ENCODE results near the gene METTL1. TPM values are rescaled to one million over a fixed set of nuclear protein-coding genes. Genes with fewer than 3 reads are reported as not detected.

The METTL1 gene
- total RNA-seq, 3 donors from 2014 or later, result 10.1 to 15.3 (median 10.6) TPM

DNA sequence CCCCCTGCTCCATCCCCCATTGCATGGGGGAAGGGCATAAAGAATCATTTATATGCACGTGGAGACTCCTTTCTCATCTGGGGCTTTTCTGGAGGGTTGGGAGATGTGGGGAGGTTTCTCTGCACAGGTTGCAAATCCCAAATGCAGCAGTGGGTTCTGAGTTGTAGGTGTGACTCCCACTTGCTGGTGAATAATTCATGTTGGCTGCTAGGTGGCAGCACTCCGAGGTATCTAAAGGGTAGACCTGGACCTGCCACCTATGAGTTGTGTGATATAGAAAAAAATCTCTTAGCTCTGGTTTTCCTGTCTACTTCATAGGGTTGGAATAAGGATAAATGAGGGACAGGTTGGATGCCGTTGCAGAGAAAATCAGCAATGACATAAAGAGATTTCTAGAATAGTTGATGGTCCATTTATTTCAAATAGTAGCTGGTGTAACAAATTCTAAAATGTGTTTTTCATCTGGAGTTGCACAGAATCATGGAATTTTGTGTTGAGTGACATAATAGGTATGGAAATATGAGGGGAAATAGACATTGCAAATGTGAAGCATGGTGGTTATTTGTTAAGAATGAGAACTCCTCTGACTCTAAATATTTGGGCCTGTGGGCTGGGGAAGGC is 12.4 kb downstream of the METTL1 start:
- Histone ChIP-seq H3K36me3 (ENCODE audit: low read depth) (no peaks in the 10 kb centered on the region), H3K4me1 (ENCODE audit: low read depth) (peaks cover 14% of the 10 kb centered on the region), H3K9me3 (no peaks in the 10 kb centered on the region), H3K4me3 (no peak overlapping the region)
- no peak for ATAC-seq
- peak in 1 of 3 donors; percentile 42 for DNase-seq
- intact Hi-C loops (cut with DNase I, micrococcal nuclease), result no loop called here
- TF ChIP-seq, protein P1, sequence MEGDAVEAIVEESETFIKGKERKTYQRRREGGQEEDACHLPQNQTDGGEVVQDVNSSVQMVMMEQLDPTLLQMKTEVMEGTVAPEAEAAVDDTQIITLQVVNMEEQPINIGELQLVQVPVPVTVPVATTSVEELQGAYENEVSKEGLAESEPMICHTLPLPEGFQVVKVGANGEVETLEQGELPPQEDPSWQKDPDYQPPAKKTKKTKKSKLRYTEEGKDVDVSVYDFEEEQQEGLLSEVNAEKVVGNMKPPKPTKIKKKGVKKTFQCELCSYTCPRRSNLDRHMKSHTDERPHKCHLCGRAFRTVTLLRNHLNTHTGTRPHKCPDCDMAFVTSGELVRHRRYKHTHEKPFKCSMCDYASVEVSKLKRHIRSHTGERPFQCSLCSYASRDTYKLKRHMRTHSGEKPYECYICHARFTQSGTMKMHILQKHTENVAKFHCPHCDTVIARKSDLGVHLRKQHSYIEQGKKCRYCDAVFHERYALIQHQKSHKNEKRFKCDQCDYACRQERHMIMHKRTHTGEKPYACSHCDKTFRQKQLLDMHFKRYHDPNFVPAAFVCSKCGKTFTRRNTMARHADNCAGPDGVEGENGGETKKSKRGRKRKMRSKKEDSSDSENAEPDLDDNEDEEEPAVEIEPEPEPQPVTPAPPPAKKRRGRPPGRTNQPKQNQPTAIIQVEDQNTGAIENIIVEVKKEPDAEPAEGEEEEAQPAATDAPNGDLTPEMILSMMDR (IDR thresholded peaks at IDR 0.05), result peak; percentile 13

DNA sequence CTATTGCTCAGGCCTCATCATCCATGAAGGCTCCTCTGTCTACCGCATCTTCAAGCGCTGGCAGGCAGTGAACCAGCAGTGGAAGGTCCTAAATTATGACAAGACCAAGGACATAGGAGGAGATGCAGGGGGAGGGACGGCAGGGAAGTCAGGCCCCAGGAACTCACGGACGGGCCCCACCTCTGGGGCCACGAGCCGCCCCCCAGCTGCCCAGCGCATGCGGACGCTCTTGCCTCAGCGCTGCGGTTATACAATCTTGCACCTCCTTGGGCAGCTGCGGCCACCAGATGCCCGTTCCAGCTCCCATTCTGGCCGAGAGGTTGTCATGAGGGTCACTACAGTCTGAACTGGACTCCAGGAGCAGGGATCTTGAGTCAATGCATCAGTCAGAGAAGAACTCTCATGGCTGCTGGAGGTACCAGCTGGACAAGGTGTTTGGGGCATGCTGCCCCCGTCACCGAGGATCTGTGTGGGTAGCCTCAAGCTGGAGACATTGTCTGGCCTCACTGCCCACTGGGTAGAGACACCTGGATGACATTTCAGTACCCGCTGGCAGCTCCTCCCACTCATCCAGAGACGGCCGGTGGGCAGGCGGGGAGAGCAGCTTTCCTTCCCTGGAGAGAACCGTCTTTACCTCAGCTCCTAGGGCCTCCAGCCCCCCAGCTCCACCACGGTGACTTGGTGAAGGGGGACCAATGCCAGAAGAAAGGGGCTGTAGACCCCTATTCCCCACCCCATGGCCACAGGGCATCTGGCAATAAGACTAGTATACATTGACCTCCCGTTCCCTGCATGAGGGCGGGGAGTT is 13.1 kb downstream of the METTL1 start:
- Histone ChIP-seq H3K36me3 (ENCODE audit: low read depth) (no peaks in the 10 kb centered on the region), H3K4me3 (no peak overlapping the region), H3K9me3 (no peaks in the 10 kb centered on the region), H3K4me1 (ENCODE audit: low read depth) (peaks cover 21% of the 10 kb centered on the region)
- TF ChIP-seq, protein P1 (IDR thresholded peaks at IDR 0.05), result no peak
- DNase-seq (no peak), ATAC-seq (no peak)
- intact Hi-C loops (cut with DNase I, micrococcal nuclease), result no loop called here

DNA sequence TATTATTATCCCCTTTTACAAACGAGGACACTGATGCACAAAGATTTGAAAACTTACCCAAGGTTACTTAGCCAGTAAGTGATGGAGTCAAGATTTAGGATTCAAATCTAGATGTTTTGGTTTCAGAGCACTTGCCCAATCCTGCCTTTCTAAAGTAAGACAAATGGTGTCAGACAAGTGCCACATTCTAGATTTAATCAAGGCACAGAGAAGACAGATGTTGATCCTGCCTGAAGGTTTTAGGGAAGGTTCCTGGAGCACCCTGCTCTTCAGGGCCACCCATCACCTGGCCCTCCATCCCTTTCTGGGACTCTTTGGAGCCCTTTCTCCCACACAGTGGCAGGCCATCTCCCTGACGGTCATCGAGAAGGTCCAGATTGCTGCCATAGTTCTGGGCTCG is 14.1 kb downstream of the METTL1 start:
- DNase-seq (no peak), ATAC-seq (no peak)
- intact Hi-C loops (cut with DNase I, micrococcal nuclease), result no loop called here
- Histone ChIP-seq H3K36me3 (ENCODE audit: low read depth) (no peaks in the 10 kb centered on the region), H3K4me3 (no peak overlapping the region), H3K9me3 (no peaks in the 10 kb centered on the region), H3K4me1 (ENCODE audit: low read depth) (peaks cover 31% of the 10 kb centered on the region)
- TF ChIP-seq, protein P1 (IDR thresholded peaks at IDR 0.05), result no peak

DNA sequence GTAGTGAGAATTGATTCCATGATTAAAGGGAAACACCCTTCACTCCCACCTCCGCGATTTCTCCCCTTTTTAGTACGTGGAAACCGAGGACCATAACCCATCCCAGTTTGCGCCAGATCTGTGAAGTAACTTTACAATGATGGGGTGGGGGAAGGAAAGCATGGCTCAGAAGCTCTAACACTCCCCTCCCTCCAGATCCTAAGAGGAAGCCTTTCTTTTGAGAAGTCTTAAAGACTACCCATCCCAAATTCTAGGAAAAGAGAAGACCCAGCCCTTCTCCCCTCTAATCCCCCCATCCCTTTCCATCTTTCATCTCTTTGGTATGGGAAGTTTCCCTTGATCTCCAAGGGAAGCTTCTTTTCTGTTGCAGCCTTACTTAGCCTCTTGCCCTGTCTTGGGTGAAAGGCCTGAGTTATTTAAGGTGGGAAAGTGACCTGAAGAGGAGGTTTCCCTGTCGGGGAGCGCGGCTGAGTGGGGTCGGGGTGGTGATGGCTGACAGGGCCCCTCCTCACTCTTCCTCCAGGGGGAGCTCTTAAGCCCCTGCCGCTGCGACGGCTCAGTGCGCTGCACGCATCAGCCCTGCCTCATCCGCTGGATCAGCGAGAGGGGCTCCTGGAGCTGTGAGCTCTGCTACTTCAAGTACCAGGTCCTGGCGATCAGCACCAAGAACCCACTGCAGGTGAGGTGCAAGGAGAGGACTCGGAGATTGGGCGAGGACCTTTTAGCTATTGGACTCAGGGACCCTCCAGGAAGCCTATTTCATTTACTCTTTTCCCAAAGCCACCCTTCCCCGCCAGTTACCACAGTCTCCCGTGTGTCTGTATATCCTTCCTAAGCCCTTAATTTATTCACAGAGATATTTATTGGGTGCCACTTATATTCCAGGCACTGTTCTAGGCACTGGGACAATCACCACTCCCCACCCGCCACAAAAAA is 15.2 kb downstream of the METTL1 start:
- intact Hi-C loops (cut with DNase I, micrococcal nuclease), result no loop called here
- no peak overlapping the region for H3K4me3 ChIP-seq

More for the DNA sequence above, 15.2 kb downstream of the METTL1 start:
- Histone ChIP-seq H3K4me1 (ENCODE audit: low read depth) (peaks cover 35% of the 10 kb centered on the region), H3K9me3 (no peaks in the 10 kb centered on the region), H3K36me3 (ENCODE audit: low read depth) (no peaks in the 10 kb centered on the region)
- DNase-seq (peak; percentile 67 to 81 (median 73)), ATAC-seq (peak; percentile 21)
- TF ChIP-seq, protein P1 (IDR thresholded peaks at IDR 0.05), result peak; percentile 66
